ENCODE results near the gene NAA15. TPM values are rescaled to one million over a fixed set of nuclear protein-coding genes. Genes with fewer than 3 reads are reported as not detected.

The NAA15 gene
- total and polyA plus RNA-seq, 12 donors: 4.6 to 36.4 (median 29.0) TPM

GRCh38 chr4:139454111-139455045 is 153.1 kb downstream of the NAA15 start, which contains the start of gene RAB33B:
RAB33B (plus strand) TSS chr4:139454121; CDS start chr4:139454196, 75 bp downstream.
- no peak for DNase-seq
- WGBS, 4 donors: 1 to 2% (median 1%) methylated on average over 19 to 46 of the region's 46 CpGs

GRCh38 chr4:139455126-139455538 is 153.8 kb downstream of the NAA15 start:
- intact Hi-C loops (cut with DNase I): no loop called here
- no peak for DNase-seq
- peaks cover 25 to 47% of the 10 kb centered on the region in 2 donors for H3K4me1 ChIP-seq (replicated peaks in 1 of 2)

More at GRCh38 chr4:139454111-139455045, 153.1 kb downstream of the NAA15 start, which contains the start of gene RAB33B:
- peak within 1 kb of the TSS; percentile 49 to 82 (median 63) for H3K4me3 ChIP-seq
- H3K9me3 ChIP-seq (replicated peaks in 1 of 3): no peaks in the 10 kb centered on the region
- peaks cover 25 to 47% of the 10 kb centered on the region in 2 donors for H3K4me1 ChIP-seq (replicated peaks in 1 of 2)
- no peaks in the 10 kb centered on the region for H3K27me3 ChIP-seq
- H3K36me3 ChIP-seq (replicated peaks in 1 of 2): no peaks in the 10 kb centered on the region
- intact Hi-C loops (cut with DNase I): no loop called here
- peak within 1 kb of the TSS; percentile 78 to 98 (median 98) for H3K27ac ChIP-seq
- TF ChIP-seq CTCF (IDR thresholded peaks at IDR 0.05) (no peak), POLR2A (IDR thresholded peaks at IDR 0.05) (peak; percentile 50 to 81)

GRCh38 chr4:139457318-139457717 is 156.0 kb downstream of the NAA15 start:
- Histone ChIP-seq H3K27ac (no peak overlapping the region), H3K27me3 (no peaks in the 10 kb centered on the region), H3K9me3 (replicated peaks in 1 of 3) (no peaks in the 10 kb centered on the region), H3K4me1 (replicated peaks in 1 of 2) (peaks cover 23 to 41% of the 10 kb centered on the region in 2 donors), H3K36me3 (replicated peaks in 1 of 2) (no peaks in the 10 kb centered on the region), H3K4me3 (no peak overlapping the region)
- TF ChIP-seq CTCF (IDR thresholded peaks at IDR 0.05) (no peak), POLR2A (IDR thresholded peaks at IDR 0.05) (no peak)
- intact Hi-C loops (cut with DNase I): no loop called here
- WGBS, 4 donors: 69 to 84% (median 77%) methylated on average over 4 of the region's 4 CpGs
- no peak for DNase-seq

More at GRCh38 chr4:139455126-139455538, 153.8 kb downstream of the NAA15 start:
- Histone ChIP-seq H3K9me3 (replicated peaks in 1 of 3) (no peaks in the 10 kb centered on the region), H3K27ac (no peak overlapping the region), H3K36me3 (replicated peaks in 1 of 2) (no peaks in the 10 kb centered on the region), H3K4me3 (peak overlapping the region in 1 of 4 donors; percentile 74), H3K27me3 (no peaks in the 10 kb centered on the region)
- WGBS, 4 donors: 56 to 71% (median 69%) methylated on average over 6 of the region's 6 CpGs
- no peak for TF ChIP-seq CTCF (IDR thresholded peaks at IDR 0.05)
- TF ChIP-seq POLR2A (IDR thresholded peaks at IDR 0.05): no peak

GRCh38 chr4:139458543-139458942 is 157.2 kb downstream of the NAA15 start:
- intact Hi-C loops (cut with DNase I): no loop called here
- H3K27ac ChIP-seq: no peak overlapping the region
- peaks cover 16 to 35% of the 10 kb centered on the region in 2 donors for H3K4me1 ChIP-seq (replicated peaks in 1 of 2)
- no peaks in the 10 kb centered on the region for H3K36me3 ChIP-seq (replicated peaks in 1 of 2)
- WGBS, 4 donors: 92 to 100% (median 98%) methylated on average over 1 of the region's 1 CpG
- no peaks in the 10 kb centered on the region for H3K9me3 ChIP-seq (replicated peaks in 1 of 3)
- no peak overlapping the region for H3K4me3 ChIP-seq
- TF ChIP-seq CTCF (IDR thresholded peaks at IDR 0.05): no peak
- TF ChIP-seq POLR2A (IDR thresholded peaks at IDR 0.05): no peak
- no peaks in the 10 kb centered on the region for H3K27me3 ChIP-seq
- no peak for DNase-seq
